PC-3 (cell line): Measurements from ENCODE around the gene HNRNPUL2. TPM values are rescaled to one million over a fixed set of nuclear protein-coding genes. Genes with fewer than 3 reads are reported as not detected.
"Not testable (repeated sequence)": the region's sequence is repeated elsewhere in the genome, so short reads cannot be mapped to it uniquely, and the experiment has no call there.

Source experiments
- ATAC-seq: fragments of 200-7000 bp; cut with Tn5 transposase; 2 replicates; pipeline ENCODE4 v1.9.1; 2020; ENCODE audit warnings: mild to moderate bottlenecking, moderate library complexity
- BruUV-seq: library from RNA; stranded (reverse); fragments of 400-500 nt; replicated peaks from 2 replicates; lab custom pipeline; 2021; lab: Mats Ljungman, UMichigan
- CTCF ChIA-PET: fragments of 300-600 bp; sonication (Branson Sonifier 250); formaldehyde crosslinking; loops from one replicate; lab custom pipeline; 2022; ENCODE audit warnings: antibody characterized with exemption; lab: Charles Lee
- POLR2A ChIA-PET: fragments of 300-600 bp; sonication (Branson Sonifier 250); formaldehyde crosslinking; loops from one replicate; lab custom pipeline; 2022; ENCODE audit warnings: antibody characterized with exemption; ENCODE audit not compliant: unreplicated experiment; lab: Charles Lee
- DNase-seq: peaks from one replicate; pipeline ENCODE4 v3.0.0-alpha.2; 2015
- H2AFZ ChIP-seq: fragments of 300-600 bp; sonication (generic); 2 replicates; pipeline ENCODE4 v1.6.0; 2016; ENCODE audit warnings: antibody characterized with exemption, low read length
- H3F3A ChIP-seq: fragments of 300-600 bp; sonication (generic); one replicate; pipeline ENCODE4 v1.6.0; 2017; ENCODE audit warnings: antibody characterized with exemption, low read length, control low read depth, mild to moderate bottlenecking; ENCODE audit not compliant: unreplicated experiment
- H3K27ac ChIP-seq: fragments of 300-600 bp; sonication (generic); 2 replicates; pipeline ENCODE4 v1.5.1; 2016; ENCODE audit warnings: mild to moderate bottlenecking, low read length
- H3K27me3 ChIP-seq: fragments of 300-600 bp; sonication (generic); 2 replicates; pipeline ENCODE4 v1.6.1; 2016; ENCODE audit warnings: low read length, mixed read lengths
- H3K36me3 ChIP-seq: fragments of 300-600 bp; sonication (generic); 2 replicates; pipeline ENCODE4 v1.6.1; 2016; ENCODE audit warnings: low read depth, mixed run types, low read length, mixed read lengths
- H3K4me1 ChIP-seq: fragments of 300-600 bp; sonication (generic); 2 replicates; pipeline ENCODE4 v1.5.1; 2016; ENCODE audit warnings: low read length; ENCODE audit not compliant: insufficient read depth
- H3K4me2 ChIP-seq: fragments of 300-600 bp; sonication (generic); 2 replicates; pipeline ENCODE4 v1.6.0; 2016; ENCODE audit warnings: low read length
- H3K4me3 ChIP-seq: fragments of 300-600 bp; sonication (generic); 2 replicates; pipeline ENCODE4 v1.5.1; 2016; ENCODE audit warnings: mild to moderate bottlenecking, low read length, mixed read lengths
- H3K79me2 ChIP-seq: fragments of 300-600 bp; sonication (generic); 2 replicates; pipeline ENCODE4 v1.6.1; 2017; ENCODE audit warnings: low read length, mixed read lengths
- H3K9ac ChIP-seq: fragments of 300-600 bp; sonication (generic); 2 replicates; pipeline ENCODE4 v1.6.0; 2016; ENCODE audit warnings: mild to moderate bottlenecking, low read length
- H3K9me2 ChIP-seq: fragments of 300-600 bp; sonication (generic); replicated peaks from 2 replicates; pipeline ENCODE4 v1.6.1; 2016; ENCODE audit warnings: mixed run types, low read length, mixed read lengths
- H3K9me3 ChIP-seq: fragments of 300-600 bp; sonication (generic); 2 replicates; pipeline ENCODE4 v1.6.1; 2016; ENCODE audit warnings: low read length, mixed read lengths
- H4K20me1 ChIP-seq: fragments of 300-600 bp; sonication (generic); 2 replicates; pipeline ENCODE4 v1.6.1; 2016; ENCODE audit warnings: low read length, mixed read lengths
- EZH2 ChIP-seq: fragments of 300-600 bp; sonication (generic); IDR thresholded peaks from one replicate; pipeline ENCODE4 v1.6.1; 2017; ENCODE audit warnings: antibody characterized with exemption, mild to moderate bottlenecking, low read length; ENCODE audit not compliant: unreplicated experiment
- EZH2phosphoT487 ChIP-seq: fragments of 300-600 bp; sonication (generic); IDR thresholded peaks from 2 replicates; pipeline ENCODE4 v1.6.1; 2018; ENCODE audit warnings: mild to moderate bottlenecking, antibody characterized with exemption, low read length, borderline replicate concordance
- intact Hi-C: fragments of 100-400 bp; cut with micrococcal nuclease; formaldehyde crosslinking; loops from 2 replicates; pipeline ENCODE4 v1.9.0; 2023
- total RNA-seq: library from RNA; depleted of rRNA; stranded (reverse); fragments of >200 nt; gene quantifications from 2 replicates; pipeline ENCODE4 v1.2.3, GENCODE V29; 2014
- TF ChIP-seq, protein P1 (sequence below): fragments of 300-600 bp; sonication (generic); conservative IDR thresholded peaks from 2 replicates; pipeline ENCODE4 v1.5.1; 2017; ENCODE audit warnings: antibody characterized with exemption, low read depth, mild to moderate bottlenecking, low read length

HNRNPUL2 gene
- total RNA-seq, 1 experiment from 2014 or later, result 15.5 TPM

DNA sequence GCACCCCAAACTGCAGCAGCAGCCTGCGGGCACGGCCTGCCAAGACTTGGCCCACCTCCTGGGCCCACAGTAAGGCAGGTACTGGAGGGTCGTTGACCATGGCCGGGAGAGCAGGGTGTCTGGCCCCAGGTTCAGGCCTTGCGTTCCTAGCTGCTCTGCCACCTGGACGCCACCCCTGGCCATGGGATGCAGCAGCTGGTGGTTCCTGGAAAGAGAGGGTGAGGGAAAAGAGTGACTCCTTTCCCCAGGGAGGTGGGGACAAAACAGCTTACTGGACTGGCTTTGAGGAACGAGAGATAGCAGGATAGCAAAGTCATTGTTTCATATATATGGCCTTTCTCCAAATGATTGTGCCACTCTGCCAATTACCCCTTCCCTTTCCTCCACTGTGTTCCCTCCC is 21.8 kb downstream of the HNRNPUL2 start:
- Histone ChIP-seq H3K9me2 (no peaks in the 10 kb centered on the region), H3K4me2 (peak overlapping the region; percentile 89), H3K27ac (peak overlapping the region; percentile 54), H4K20me1 (no peaks in the 10 kb centered on the region), H3K9me3 (no peaks in the 10 kb centered on the region), H3K9ac (peak overlapping the region; percentile 72), H2AFZ (peak overlapping the region; percentile 88), H3F3A (peaks cover 6% of the 10 kb centered on the region), H3K4me3 (peak overlapping the region; percentile 87), H3K4me1 (peaks cover 17% of the 10 kb centered on the region), H3K27me3 (no peaks in the 10 kb centered on the region), H3K36me3 (peaks cover 17% of the 10 kb centered on the region), H3K79me2 (0 out of 2 replicates have a peak, but pooled peaks cover 5% of the 10 kb centered on the region)
- POLR2A ChIA-PET, result interaction anchor here (0.6 to 1.2 kb wide), 3 partner anchors 24 to 136 kb away, joined by 3 to 19 read pairs (median 4); partner anchors contain the start of gene TAF6L
- no TSS peak for BruUV-seq
- peak; percentile 31 for ATAC-seq
- TF ChIP-seq, protein P1, sequence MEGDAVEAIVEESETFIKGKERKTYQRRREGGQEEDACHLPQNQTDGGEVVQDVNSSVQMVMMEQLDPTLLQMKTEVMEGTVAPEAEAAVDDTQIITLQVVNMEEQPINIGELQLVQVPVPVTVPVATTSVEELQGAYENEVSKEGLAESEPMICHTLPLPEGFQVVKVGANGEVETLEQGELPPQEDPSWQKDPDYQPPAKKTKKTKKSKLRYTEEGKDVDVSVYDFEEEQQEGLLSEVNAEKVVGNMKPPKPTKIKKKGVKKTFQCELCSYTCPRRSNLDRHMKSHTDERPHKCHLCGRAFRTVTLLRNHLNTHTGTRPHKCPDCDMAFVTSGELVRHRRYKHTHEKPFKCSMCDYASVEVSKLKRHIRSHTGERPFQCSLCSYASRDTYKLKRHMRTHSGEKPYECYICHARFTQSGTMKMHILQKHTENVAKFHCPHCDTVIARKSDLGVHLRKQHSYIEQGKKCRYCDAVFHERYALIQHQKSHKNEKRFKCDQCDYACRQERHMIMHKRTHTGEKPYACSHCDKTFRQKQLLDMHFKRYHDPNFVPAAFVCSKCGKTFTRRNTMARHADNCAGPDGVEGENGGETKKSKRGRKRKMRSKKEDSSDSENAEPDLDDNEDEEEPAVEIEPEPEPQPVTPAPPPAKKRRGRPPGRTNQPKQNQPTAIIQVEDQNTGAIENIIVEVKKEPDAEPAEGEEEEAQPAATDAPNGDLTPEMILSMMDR, result 0 out of 2 replicates have a peak, but pooled peaks have one; percentile 10
- TF ChIP-seq EZH2 (no peak), EZH2phosphoT487 (no peak)
- CTCF ChIA-PET, result interaction anchor here (0.9 to 1.7 kb wide), 2 partner anchors 11 to 25 kb away, joined by 4 read pairs; no protein-coding TSS in a partner anchor
- intact Hi-C loops, result no loop called here
- DNase-seq, result peak; percentile 43

- H3K79me2 ChIP-seq, DNase-seq, H3F3A ChIP-seq, POLR2A ChIA-PET, H2AFZ ChIP-seq, H3K9me3 ChIP-seq, H3K27me3 ChIP-seq, H3K4me3 ChIP-seq, ATAC-seq, CTCF ChIA-PET, H3K9me2 ChIP-seq, H3K9ac ChIP-seq, H4K20me1 ChIP-seq, BruUV-seq, H3K4me2 ChIP-seq, H3K27ac ChIP-seq, H3K36me3 ChIP-seq, intact Hi-C loops: not testable (repeated sequence)
- H3K4me1 ChIP-seq, result peaks cover 17% of the 10 kb centered on the region
Observed at GRCh38 chr11:62703921-62704320, 23.3 kb downstream of the HNRNPUL2 start.

DNA sequence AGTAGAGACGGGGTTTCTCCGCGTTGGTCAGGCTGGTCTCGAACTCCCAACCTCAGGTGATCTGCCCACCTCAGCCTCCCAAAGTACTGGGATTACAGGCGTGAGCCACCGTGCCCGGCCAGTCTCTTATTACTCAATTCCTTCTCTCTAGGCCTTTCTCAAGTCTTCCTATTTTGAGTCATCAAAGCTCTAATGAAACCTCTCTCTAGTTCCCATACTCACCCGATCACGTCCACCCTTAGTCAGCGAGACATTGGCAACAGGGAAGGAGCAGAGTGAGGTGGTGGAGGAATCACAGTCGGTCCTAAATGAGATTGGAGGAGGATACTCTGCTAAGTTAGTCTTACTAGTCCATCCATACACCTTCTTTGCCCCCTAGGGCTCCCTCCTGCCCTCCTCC is 25.0 kb downstream of the HNRNPUL2 start:
- no peak for TF ChIP-seq EZH2phosphoT487
- TF ChIP-seq EZH2, result no peak
- TF ChIP-seq, protein P1, result no peak
- no peak overlapping the region for H3K4me2 ChIP-seq
- no TSS peak for BruUV-seq

More for the DNA sequence above, 25.0 kb downstream of the HNRNPUL2 start:
- ATAC-seq (no peak), DNase-seq (no peak)
- Histone ChIP-seq H3K9me2 (no peaks in the 10 kb centered on the region), H3K9me3 (no peaks in the 10 kb centered on the region), H3F3A (peaks cover 4% of the 10 kb centered on the region), H4K20me1 (no peaks in the 10 kb centered on the region), H3K27me3 (no peaks in the 10 kb centered on the region), H3K4me3 (no peak overlapping the region), H2AFZ (no peak overlapping the region), H3K9ac (no peak overlapping the region), H3K4me1 (peaks cover 17% of the 10 kb centered on the region), H3K79me2 (0 out of 2 replicates have a peak, but pooled peaks cover 5% of the 10 kb centered on the region), H3K36me3 (peaks cover 10% of the 10 kb centered on the region), H3K27ac (no peak overlapping the region)
- intact Hi-C loops, result no loop called here
- POLR2A ChIA-PET, result no interaction called here
- CTCF ChIA-PET, result no interaction called here
